Muscle layer of colon (tissue), 2 donors: ENCODE measurements around the gene SUV39H1.
"Not testable (repeated sequence)": the region's sequence is repeated elsewhere in the genome, so short reads cannot be mapped to it uniquely, and the experiment has no call there.

Experiments
- H3K27ac ChIP-seq: one replicate; pipeline ENCODE4 v1.7.0; 2013; ENCODE audit warnings: low read depth, mild to moderate bottlenecking, low read length, moderate library complexity
- H3K27me3 ChIP-seq, 2 donors: one replicate each; pipeline ENCODE4 v1.7.0; 2013; ENCODE audit warnings: low read length in 2 of 2, mild to moderate bottlenecking in 2 of 2; ENCODE audit not compliant: insufficient read depth in 2 of 2, control insufficient read depth in 1 of 2
- H3K36me3 ChIP-seq: one replicate; pipeline ENCODE4 v1.7.0; 2013; ENCODE audit warnings: mild to moderate bottlenecking, low read length; ENCODE audit not compliant: insufficient read depth
- H3K4me1 ChIP-seq: one replicate; pipeline ENCODE4 v1.7.0; 2013; ENCODE audit warnings: mild to moderate bottlenecking, low read length; ENCODE audit not compliant: insufficient read depth
- H3K4me3 ChIP-seq, 2 donors: one replicate each; pipeline ENCODE4 v1.7.0; 2013; ENCODE audit warnings: low read length in 2 of 2, low read depth in 1 of 2, mild to moderate bottlenecking in 1 of 2, moderate library complexity in 1 of 2
- H3K9ac ChIP-seq: one replicate; pipeline ENCODE4 v1.7.0; 2013; ENCODE audit warnings: low read length
- H3K9me3 ChIP-seq: one replicate; pipeline ENCODE4 v1.7.0; 2013; ENCODE audit warnings: mild to moderate bottlenecking, low read length
- donor health status: abdominal sarcoma.
- donor health status: Adenocarcinoma of cecum.

SUV39H1 gene, protein sequence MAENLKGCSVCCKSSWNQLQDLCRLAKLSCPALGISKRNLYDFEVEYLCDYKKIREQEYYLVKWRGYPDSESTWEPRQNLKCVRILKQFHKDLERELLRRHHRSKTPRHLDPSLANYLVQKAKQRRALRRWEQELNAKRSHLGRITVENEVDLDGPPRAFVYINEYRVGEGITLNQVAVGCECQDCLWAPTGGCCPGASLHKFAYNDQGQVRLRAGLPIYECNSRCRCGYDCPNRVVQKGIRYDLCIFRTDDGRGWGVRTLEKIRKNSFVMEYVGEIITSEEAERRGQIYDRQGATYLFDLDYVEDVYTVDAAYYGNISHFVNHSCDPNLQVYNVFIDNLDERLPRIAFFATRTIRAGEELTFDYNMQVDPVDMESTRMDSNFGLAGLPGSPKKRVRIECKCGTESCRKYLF

DNA sequence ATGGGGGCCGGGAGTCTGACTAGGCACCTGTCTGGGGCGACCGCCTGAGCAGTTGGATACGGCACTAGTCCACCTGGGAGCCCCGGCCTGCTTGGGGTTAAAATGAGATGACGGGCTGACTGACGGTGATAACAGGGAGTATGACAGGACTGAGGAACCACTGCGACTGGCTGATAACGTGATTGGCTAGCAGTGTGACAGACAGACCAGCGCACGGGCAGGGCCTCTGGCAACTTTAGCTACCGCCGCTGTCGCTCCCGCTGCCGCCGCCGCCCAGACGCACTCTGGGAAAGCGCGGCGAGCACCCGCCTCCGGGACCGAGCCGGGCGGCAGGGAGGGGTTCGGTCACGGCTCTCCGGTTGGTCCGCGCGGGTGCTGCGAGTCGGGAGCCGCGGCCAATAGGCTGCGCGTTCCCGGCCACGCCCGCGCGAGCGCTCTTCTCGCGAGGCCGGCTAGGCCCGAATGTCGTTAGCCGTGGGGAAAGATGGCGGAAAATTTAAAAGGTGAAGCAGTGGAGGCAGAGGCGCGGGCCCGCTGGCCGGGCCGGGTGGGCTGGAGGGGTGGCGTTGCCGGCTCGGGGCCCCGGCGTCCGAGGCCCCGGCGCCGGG, at the start of gene SUV39H1:
SUV39H1 (plus strand) TSS at position 434 of the 608 bp plus-strand sequence; CDS start at position 485, 51 bp downstream.
- peak within 1 kb of the TSS; percentile 62 to 65 for H3K4me3 ChIP-seq
- peaks cover 13% of the 10 kb centered on the region for H3K36me3 ChIP-seq
- peak within 1 kb of the TSS; percentile 65 for H3K27ac ChIP-seq
- no peaks in the 10 kb centered on the region for H3K9me3 ChIP-seq
- H3K27me3 ChIP-seq, result no peaks in the 10 kb centered on the region
- H3K9ac ChIP-seq, result peak within 1 kb of the TSS; percentile 82
- no peaks in the 10 kb centered on the region for H3K4me1 ChIP-seq

DNA sequence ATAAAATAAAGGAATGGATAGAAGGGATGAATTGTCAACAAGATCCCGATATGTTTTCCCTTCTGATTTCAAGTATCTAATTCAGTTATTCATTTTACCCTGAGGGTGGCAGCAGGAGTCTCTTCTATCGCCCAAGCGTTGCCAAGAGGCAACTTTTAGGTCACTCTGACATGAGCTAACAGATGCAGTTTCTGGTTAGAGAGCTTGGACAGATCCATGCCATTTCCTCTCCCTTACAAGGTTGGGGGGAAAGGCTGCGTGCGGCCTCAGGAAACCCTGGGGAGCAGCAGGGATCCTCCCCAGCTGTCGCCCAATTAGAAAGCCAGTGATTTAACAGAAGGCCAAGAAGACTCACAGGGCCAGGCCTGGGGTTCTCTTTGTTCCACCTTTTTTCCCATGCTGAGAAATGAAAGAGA, 48.2 kb upstream of the SUV39H1 start:
- no peaks in the 10 kb centered on the region for H3K4me1 ChIP-seq
- no peak overlapping the region for H3K4me3 ChIP-seq
- no peaks in the 10 kb centered on the region for H3K27me3 ChIP-seq
- no peak overlapping the region for H3K9ac ChIP-seq
- no peaks in the 10 kb centered on the region for H3K9me3 ChIP-seq
- H3K36me3 ChIP-seq, result no peaks in the 10 kb centered on the region
- H3K27ac ChIP-seq, result no peak overlapping the region

DNA sequence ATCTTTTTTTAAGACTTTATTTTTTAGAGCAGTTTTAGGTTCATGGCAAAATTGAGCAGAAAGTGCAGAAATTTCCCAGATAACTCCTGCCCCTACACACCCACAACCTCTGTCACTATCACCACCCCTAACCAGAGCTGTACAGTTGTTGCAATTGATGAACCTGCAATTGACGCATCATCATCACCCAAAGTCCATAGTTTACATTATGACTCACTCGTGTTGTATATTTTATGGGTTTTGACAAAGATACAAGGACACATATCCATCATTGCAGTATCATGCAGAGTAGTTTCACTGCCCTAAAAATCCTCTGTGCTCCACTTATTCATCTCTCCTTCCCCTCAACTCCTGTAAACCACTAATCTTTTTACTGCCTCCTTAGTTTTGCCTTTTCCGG, 47.4 kb upstream of the SUV39H1 start:
- H3K4me3 ChIP-seq, result no peak overlapping the region
- no peak overlapping the region for H3K9ac ChIP-seq
- no peak overlapping the region for H3K27ac ChIP-seq
- H3K36me3 ChIP-seq, result no peaks in the 10 kb centered on the region
- H3K4me1 ChIP-seq, result no peaks in the 10 kb centered on the region
- H3K9me3 ChIP-seq, result no peaks in the 10 kb centered on the region
- no peaks in the 10 kb centered on the region for H3K27me3 ChIP-seq

DNA sequence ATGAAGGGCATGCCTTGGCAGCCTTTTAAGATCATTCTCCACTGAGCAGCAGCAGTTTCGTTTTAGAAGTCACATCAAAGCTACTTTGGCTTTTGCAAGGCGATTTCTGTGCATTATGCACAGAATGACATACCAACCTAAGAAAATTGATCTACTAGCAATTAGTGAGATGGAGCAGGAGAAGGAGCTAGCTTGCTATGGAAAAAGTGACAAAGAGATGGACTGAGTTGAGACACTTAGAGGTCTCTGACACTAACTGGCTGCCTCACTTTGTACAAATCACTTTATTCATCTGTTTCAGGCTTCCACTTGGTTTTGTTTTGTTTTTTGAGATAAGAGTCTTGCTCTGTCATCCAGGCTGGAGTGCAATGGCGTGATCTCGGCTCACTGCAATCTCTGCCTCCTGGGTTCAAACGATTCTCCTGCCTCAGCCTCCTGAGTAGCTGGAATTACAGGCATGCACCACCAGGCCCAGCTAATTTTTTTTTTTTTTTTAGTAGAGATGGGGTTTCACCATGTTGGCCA, 44.4 kb upstream of the SUV39H1 start:
- not testable (repeated sequence) for H3K36me3 ChIP-seq, H3K9ac ChIP-seq, H3K9me3 ChIP-seq, H3K27me3 ChIP-seq, H3K4me3 ChIP-seq, H3K27ac ChIP-seq, H3K4me1 ChIP-seq

DNA sequence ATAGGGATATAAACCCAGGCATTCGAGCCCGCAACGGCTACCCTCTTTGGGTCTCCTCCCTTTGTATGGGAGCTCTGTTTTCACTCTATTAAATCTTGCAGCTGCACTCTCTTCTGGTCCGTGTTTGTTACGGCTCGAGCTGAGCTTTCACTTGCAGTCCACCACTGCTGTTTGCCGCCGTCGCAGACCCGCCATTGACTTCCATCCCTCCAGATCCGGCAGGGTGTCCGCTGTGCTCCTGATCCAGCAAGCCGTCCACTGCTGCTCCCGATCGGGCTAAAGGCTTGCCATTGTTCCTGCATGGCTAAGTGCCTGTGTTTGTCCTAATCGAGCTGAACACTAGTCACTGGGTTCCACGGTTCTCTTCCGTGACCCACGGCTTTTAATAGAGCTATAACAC, 41.8 kb upstream of the SUV39H1 start:
- not testable (repeated sequence) for H3K4me3 ChIP-seq, H3K9ac ChIP-seq, H3K4me1 ChIP-seq, H3K9me3 ChIP-seq, H3K27me3 ChIP-seq, H3K36me3 ChIP-seq, H3K27ac ChIP-seq

DNA sequence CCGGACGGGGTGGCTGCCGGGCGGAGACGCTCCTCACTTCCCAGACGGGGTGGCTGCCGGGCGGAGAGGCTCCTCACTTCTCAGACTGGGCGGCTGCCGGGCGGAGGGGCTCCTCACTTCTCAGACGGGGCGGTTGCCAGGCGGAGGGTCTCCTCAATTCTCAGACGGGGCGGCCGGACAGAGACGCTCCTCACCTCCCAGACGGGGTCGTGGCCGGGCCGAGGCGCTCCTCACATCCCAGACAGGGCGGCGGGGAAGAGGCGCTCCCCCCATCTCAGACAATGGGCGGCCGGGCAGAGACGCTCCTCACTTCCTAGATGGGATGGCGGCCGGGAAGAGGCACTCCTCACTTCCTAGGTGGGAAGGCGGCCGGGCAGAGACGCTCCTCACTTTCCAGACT, 36.8 kb upstream of the SUV39H1 start:
- H3K27me3 ChIP-seq, H3K4me3 ChIP-seq, H3K36me3 ChIP-seq, H3K27ac ChIP-seq, H3K9me3 ChIP-seq, H3K9ac ChIP-seq, H3K4me1 ChIP-seq: not testable (repeated sequence)

DNA sequence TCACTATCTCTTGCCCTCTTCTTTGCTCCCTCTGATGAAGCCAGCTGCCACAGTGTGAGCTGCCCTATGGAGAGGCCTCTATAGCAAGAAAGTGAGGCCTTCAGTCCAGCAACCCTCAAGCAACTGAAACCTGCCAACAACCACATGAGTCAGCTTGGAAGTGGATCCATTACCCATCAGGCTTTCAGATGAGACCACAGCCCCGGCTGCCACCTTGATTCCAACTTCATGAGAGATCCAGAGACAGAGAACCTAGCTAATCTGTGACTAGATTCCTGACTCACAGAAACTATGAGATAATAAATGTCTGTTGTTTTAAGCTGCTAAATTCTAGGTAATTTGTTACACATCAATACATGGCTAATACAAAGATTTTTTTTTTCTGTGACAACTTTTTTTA, 33.3 kb upstream of the SUV39H1 start:
- Histone ChIP-seq H3K9me3 (no peaks in the 10 kb centered on the region), H3K27ac (no peak overlapping the region), H3K27me3 (no peaks in the 10 kb centered on the region), H3K36me3 (no peaks in the 10 kb centered on the region), H3K4me1 (no peaks in the 10 kb centered on the region), H3K4me3 (no peak overlapping the region), H3K9ac (no peak overlapping the region)

DNA sequence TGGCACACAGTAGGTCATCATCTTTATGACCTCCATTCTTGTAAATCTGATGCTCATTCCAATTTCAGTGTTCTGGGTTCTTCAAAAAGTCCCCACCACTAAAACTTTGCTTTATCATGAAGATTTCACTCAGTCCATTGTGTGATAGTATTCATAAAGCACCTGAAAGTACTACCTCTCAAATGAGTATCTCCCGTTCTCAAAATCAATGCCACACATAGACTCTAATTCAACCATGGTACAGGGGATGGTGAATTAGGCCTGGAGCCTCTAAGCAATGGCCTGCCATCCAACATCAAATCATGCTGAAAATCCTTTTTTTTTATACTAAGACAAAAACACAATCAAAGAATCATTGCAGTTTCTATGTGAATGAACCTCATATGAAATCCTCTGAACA, 32.4 kb upstream of the SUV39H1 start:
- no peak overlapping the region for H3K9ac ChIP-seq
- no peak overlapping the region for H3K27ac ChIP-seq
- H3K4me3 ChIP-seq, result no peak overlapping the region
- H3K9me3 ChIP-seq, result no peaks in the 10 kb centered on the region
- H3K27me3 ChIP-seq, result peaks cover 0 to 3% of the 10 kb centered on the region in 2 donors
- H3K36me3 ChIP-seq, result no peaks in the 10 kb centered on the region
- no peaks in the 10 kb centered on the region for H3K4me1 ChIP-seq

DNA sequence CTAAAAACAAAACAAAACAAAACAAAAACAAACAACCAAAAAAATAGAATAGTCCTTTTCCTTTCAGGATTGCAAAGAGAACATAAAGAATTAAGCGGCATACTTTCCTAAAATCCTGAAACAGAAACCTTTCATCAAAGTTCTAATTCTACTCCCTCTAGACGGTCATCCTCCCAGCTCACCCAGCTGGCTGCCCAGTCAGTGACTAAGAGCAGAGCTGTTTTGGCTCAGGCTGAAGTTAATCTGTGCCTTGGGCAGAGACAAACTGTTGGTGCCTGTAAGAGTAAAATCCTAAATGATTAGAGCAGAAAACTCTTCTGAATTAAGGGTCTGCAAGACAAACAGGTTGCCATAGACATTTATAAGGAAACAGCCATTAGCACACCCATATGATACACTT, 30.5 kb upstream of the SUV39H1 start:
- H3K36me3 ChIP-seq, result no peaks in the 10 kb centered on the region
- H3K27me3 ChIP-seq, result peaks cover 0 to 4% of the 10 kb centered on the region in 2 donors
- H3K4me3 ChIP-seq, result no peak overlapping the region
- no peak overlapping the region for H3K27ac ChIP-seq
- H3K9ac ChIP-seq, result no peak overlapping the region
- H3K4me1 ChIP-seq, result no peaks in the 10 kb centered on the region
- no peaks in the 10 kb centered on the region for H3K9me3 ChIP-seq

DNA sequence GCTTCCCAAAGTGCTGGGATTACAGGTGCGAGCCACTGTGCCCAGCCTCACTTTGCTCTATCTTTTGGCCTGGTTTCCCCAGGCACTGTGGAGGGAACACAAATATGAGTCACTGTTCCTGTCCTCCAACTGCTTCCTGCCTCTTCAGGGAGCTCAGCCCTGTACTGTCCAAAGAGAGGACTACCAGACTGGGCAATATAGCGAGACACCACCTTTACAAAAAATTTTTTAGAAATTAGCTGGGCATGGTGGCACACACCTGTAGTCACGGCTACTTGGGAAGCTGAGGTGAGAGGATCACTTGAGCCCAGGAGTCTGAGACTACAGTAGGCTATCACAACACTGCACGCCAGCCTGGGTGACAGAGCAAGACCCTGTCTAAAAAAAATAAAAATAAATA, 29.9 kb upstream of the SUV39H1 start:
- Histone ChIP-seq H3K4me1 (no peaks in the 10 kb centered on the region), H3K27me3 (peaks cover 0 to 4% of the 10 kb centered on the region in 2 donors), H3K9ac (no peak overlapping the region), H3K36me3 (no peaks in the 10 kb centered on the region), H3K9me3 (no peaks in the 10 kb centered on the region), H3K27ac (no peak overlapping the region), H3K4me3 (no peak overlapping the region)

DNA sequence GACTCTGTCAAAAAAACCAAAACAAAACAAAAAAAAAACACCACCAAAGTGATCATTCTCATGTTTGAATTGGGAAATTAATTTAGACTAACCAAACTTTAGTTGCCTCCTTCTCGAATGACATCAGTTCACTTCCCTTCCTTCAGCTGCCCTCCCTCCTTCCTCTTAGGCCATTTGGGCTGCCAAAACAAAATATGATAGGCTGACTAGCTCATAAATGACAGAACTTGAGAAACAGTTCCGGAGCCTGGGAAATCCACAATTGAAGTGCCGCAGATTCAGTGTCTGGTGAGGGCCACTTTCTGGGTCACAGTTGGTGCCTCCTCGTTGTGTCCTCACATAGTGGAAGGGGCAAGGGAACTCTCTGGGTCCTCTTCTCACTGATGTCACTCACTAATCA, 29.0 kb upstream of the SUV39H1 start:
- no peaks in the 10 kb centered on the region for H3K4me1 ChIP-seq
- H3K27me3 ChIP-seq, result peaks cover 0 to 4% of the 10 kb centered on the region in 2 donors
- H3K36me3 ChIP-seq, result no peaks in the 10 kb centered on the region
- no peak overlapping the region for H3K9ac ChIP-seq
- H3K9me3 ChIP-seq, result no peaks in the 10 kb centered on the region
- H3K4me3 ChIP-seq, result no peak overlapping the region
- H3K27ac ChIP-seq, result no peak overlapping the region

DNA sequence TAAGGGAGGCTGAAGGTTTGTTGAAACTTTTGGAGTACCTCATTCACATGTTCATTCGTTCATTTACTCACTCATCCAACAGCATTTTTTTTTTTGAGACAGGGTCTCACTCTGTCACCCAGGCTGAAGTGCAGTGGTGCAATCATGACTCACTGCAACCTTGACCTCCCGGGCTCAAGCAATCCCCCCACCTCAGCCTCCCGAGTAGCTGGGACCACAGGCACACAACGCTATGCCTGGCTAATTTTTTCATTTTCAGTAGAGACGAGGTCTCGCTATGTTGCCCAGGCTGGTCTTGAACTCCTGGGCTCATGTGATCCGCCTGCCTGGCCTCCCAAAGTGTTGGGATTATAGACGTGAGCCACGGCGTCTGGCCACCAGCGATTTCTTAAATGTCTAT, 28.3 kb upstream of the SUV39H1 start:
- H3K4me1 ChIP-seq, result not testable (repeated sequence)

More for the DNA sequence above, 28.3 kb upstream of the SUV39H1 start:
- not testable (repeated sequence) for H3K27ac ChIP-seq, H3K9me3 ChIP-seq, H3K9ac ChIP-seq, H3K4me3 ChIP-seq, H3K36me3 ChIP-seq, H3K27me3 ChIP-seq
